LNCAP (cell line): Measurements from ENCODE around the gene IL18BP.

ENCODE experiments used
- TF ChIP-seq, protein P1 (sequence below): fragments of 450-650 bp; IDR thresholded peaks from 2 replicates; pipeline ENCODE4 v1.5.1; 2017; ENCODE audit warnings: mild to moderate bottlenecking

IL18BP gene

GRCh38 chr11:72014761-72015320 is 16.1 kb downstream of the IL18BP start:
- TF ChIP-seq, protein P1, sequence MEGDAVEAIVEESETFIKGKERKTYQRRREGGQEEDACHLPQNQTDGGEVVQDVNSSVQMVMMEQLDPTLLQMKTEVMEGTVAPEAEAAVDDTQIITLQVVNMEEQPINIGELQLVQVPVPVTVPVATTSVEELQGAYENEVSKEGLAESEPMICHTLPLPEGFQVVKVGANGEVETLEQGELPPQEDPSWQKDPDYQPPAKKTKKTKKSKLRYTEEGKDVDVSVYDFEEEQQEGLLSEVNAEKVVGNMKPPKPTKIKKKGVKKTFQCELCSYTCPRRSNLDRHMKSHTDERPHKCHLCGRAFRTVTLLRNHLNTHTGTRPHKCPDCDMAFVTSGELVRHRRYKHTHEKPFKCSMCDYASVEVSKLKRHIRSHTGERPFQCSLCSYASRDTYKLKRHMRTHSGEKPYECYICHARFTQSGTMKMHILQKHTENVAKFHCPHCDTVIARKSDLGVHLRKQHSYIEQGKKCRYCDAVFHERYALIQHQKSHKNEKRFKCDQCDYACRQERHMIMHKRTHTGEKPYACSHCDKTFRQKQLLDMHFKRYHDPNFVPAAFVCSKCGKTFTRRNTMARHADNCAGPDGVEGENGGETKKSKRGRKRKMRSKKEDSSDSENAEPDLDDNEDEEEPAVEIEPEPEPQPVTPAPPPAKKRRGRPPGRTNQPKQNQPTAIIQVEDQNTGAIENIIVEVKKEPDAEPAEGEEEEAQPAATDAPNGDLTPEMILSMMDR, result no peak

- TF ChIP-seq, protein P1, result peak; percentile 42; the same call in 1 of the 2 replicates
Measured at GRCh38 chr11:72015511-72016061, 16.9 kb downstream of the IL18BP start.

DNA sequence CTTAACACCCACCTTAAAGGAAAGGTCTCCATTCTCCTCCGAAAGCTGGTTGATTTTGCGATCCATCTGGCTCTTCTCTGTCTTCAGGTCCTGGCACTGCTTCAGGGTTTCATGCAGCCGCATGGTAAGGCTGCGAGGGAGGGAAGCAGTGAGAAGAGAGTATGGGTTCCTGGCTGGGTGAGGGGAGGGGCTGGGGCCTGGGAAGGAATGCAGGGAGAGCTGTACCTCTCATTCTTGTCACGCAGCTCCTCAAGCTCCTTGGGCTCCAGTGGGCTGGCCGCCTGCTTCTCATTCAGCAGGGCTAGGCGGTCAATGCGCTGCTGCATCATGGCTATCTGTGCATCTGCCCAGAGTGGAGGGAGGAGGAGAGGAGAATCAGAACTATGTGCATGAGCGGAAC is 19.5 kb downstream of the IL18BP start:
- TF ChIP-seq, protein P1, result no peak

- TF ChIP-seq, protein P1, result no peak
Measured at GRCh38 chr11:72023335-72023734, 24.6 kb downstream of the IL18BP start.

- TF ChIP-seq, protein P1, result no peak
Measured at GRCh38 chr11:72024069-72024754, 25.5 kb downstream of the IL18BP start.

- TF ChIP-seq, protein P1, result no peak
Measured at GRCh38 chr11:72026090-72026489, 27.4 kb downstream of the IL18BP start.

DNA sequence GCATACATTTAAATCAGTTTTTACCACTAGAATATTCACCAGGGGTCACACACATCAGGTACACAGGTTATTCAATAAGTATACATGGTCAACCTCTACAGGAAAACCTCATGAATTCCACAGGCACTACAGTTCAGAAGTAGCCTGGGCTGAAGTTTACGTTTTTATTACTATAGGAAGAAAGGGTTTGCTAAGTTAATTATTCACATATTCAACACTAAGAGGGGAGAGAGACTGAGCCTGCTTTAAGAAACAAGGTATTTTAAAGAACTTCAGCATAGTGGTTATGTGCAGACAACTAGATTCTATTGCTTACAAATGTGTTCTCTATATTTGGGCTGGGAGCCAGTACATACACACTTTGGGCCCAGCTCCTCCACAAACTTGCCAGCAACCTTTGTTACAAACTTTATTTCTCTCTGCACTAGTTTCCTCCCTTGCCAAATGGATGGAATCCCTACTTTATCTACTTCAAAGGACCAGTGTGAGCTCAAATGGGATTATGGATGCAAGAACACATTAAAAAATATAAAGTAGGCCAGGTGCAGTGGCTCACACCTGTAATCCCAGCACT is 31.9 kb downstream of the IL18BP start:
- TF ChIP-seq, protein P1, result no peak
